Osteocyte (in vitro differentiated cells): ENCODE data around the gene BARHL2. TPM values are rescaled to one million over a fixed set of nuclear protein-coding genes. Genes with fewer than 3 reads are reported as not detected.

Experiments used
- DNase-seq: peaks from one replicate; pipeline ENCODE4 v3.0.0; 2021; ENCODE audit warnings: mixed read lengths; ENCODE audit not compliant: unreplicated experiment; ENCODE audit errors: extremely low spot score
- H3K27ac Mint-ChIP-seq: one replicate; pipeline ENCODE4 v1.8.0; 2021; ENCODE audit warnings: mild to moderate bottlenecking, mixed read lengths; ENCODE audit not compliant: unreplicated experiment
- H3K27me3 Mint-ChIP-seq: one replicate; pipeline ENCODE4 v1.8.0; 2021; ENCODE audit warnings: mixed read lengths; ENCODE audit not compliant: unreplicated experiment
- H3K36me3 Mint-ChIP-seq: one replicate; pipeline ENCODE4 v1.8.0; 2021; ENCODE audit warnings: mixed read lengths; ENCODE audit not compliant: unreplicated experiment
- H3K4me1 Mint-ChIP-seq: one replicate; pipeline ENCODE4 v1.8.0; 2021; ENCODE audit warnings: mixed read lengths; ENCODE audit not compliant: unreplicated experiment
- H3K4me3 Mint-ChIP-seq: one replicate; pipeline ENCODE4 v1.8.0; 2021; ENCODE audit warnings: mild to moderate bottlenecking, moderate library complexity, mixed read lengths; ENCODE audit not compliant: unreplicated experiment
- H3K9me3 Mint-ChIP-seq: one replicate; pipeline ENCODE4 v1.8.0; 2021; ENCODE audit warnings: mixed read lengths; ENCODE audit not compliant: unreplicated experiment
- total RNA-seq: library from RNA; stranded (reverse); gene quantifications from 2 replicates; pipeline ENCODE4 v1.2.1, GENCODE V29; 2021
- TF ChIP-seq, protein P1 (sequence below): fragments of 200-600 bp; sonication (generic); IDR thresholded peaks from 2 replicates; pipeline ENCODE4 v1.5.0; 2021; ENCODE audit warnings: antibody characterized with exemption, mild to moderate bottlenecking, moderate library complexity

Gene BARHL2
- total RNA-seq, 1 donor from 2014 or later = not detected

- Mint-ChIP-seq H3K27ac (no peak overlapping the region), H3K36me3 (no peaks in the 10 kb centered on the region), H3K4me1 (no peaks in the 10 kb centered on the region), H3K27me3 (peaks cover 6% of the 10 kb centered on the region), H3K9me3 (peaks cover 7% of the 10 kb centered on the region), H3K4me3 (no peak overlapping the region)
- TF ChIP-seq, protein P1, sequence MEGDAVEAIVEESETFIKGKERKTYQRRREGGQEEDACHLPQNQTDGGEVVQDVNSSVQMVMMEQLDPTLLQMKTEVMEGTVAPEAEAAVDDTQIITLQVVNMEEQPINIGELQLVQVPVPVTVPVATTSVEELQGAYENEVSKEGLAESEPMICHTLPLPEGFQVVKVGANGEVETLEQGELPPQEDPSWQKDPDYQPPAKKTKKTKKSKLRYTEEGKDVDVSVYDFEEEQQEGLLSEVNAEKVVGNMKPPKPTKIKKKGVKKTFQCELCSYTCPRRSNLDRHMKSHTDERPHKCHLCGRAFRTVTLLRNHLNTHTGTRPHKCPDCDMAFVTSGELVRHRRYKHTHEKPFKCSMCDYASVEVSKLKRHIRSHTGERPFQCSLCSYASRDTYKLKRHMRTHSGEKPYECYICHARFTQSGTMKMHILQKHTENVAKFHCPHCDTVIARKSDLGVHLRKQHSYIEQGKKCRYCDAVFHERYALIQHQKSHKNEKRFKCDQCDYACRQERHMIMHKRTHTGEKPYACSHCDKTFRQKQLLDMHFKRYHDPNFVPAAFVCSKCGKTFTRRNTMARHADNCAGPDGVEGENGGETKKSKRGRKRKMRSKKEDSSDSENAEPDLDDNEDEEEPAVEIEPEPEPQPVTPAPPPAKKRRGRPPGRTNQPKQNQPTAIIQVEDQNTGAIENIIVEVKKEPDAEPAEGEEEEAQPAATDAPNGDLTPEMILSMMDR = no peak
- DNase-seq = no peak
Measured at GRCh38 chr1:90675161-90675847, 41.8 kb downstream of the BARHL2 start.

DNA sequence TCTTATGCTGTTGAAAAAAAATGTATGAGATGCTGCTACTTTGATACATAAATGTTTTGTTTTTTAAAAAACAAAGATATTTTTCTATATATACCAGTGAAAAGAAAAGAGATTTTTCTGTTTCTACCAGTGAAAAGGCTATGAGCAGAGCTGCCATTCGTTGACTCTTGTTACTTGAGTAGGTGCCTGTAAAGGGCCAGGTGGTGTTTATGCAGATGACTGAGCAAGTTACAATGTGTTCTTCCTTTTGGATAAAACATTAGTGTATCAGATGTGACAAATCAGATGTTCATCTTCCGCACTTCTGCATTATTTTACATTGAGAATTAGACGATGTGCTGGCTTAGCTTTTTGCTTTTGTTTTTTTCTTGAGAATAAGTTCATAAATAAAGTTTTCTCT, 45.4 kb downstream of the BARHL2 start:
- H3K27me3 Mint-ChIP-seq = peaks cover 1% of the 10 kb centered on the region
- no peaks in the 10 kb centered on the region for H3K36me3 Mint-ChIP-seq
- no peak overlapping the region for H3K4me3 Mint-ChIP-seq
- TF ChIP-seq, protein P1 = no peak
- no peaks in the 10 kb centered on the region for H3K4me1 Mint-ChIP-seq
- H3K9me3 Mint-ChIP-seq = peaks cover 7% of the 10 kb centered on the region
- DNase-seq = no peak
- no peak overlapping the region for H3K27ac Mint-ChIP-seq

- no peak for DNase-seq
- peaks cover 1% of the 10 kb centered on the region for H3K27me3 Mint-ChIP-seq
- no peak overlapping the region for H3K4me3 Mint-ChIP-seq
- no peaks in the 10 kb centered on the region for H3K36me3 Mint-ChIP-seq
- peaks cover 7% of the 10 kb centered on the region for H3K9me3 Mint-ChIP-seq
- H3K4me1 Mint-ChIP-seq = no peaks in the 10 kb centered on the region
- TF ChIP-seq, protein P1 = no peak
- H3K27ac Mint-ChIP-seq = no peak overlapping the region
Measured at GRCh38 chr1:90671251-90671650, 45.9 kb downstream of the BARHL2 start.
